Measurements from ENCODE around the gene OSBP2.

OSBP2 gene

DNA sequence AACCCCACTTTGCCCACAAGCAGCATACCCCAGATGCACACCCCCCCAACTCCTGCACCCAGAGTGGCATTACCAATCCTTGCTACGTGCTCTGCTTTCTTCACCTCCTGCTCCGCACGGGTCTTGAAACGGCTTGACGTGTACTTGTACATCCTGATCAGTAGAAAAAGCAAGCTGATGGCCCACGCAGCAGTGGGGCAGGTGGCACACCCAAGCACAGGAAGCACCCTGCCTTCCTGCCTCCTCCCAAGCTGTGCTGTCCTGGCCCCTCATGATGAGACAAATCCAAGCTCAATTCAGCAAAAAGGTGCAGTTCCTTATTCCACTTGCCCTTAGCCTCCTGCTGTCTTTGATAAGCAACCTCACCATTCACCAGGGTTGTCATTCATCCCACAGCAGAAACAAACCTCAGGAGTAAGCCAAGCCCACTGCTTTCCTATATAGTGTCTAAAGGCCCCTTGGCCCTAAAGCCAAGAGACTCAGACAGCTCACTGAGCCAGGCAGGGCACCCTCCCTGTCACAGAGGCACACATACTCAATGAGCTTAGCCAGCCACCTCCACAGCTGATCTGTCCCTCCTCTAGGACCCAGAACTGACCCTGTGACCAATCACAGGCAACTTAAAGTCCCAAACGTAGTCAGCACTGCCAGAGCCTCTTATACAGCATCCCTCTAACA is 246.2 kb downstream of the OSBP2 start:
- H2AFZ ChIP-seq (ENCODE audit: low read length), result no peak overlapping the region
- H3K4ac ChIP-seq (ENCODE audit: low read length), result no peak overlapping the region
- no CpG with 5 or more reads among the region's 7 CpGs for WGBS, 2 donors (ENCODE audit: extremely low coverage in 2 of 2, insufficient read length in 2 of 2, insufficient replicate concordance in 1 of 2)
- no peaks in the 10 kb centered on the region for H3K27me3 ChIP-seq (ENCODE audit: control insufficient read depth in 3 of 3, insufficient read depth in 3 of 3, low read depth in 1 of 3, low read length in 3 of 3)
- H2AK5ac ChIP-seq (ENCODE audit: low read depth, low read length), result no peak overlapping the region
- no peak overlapping the region for H2BK120ac ChIP-seq (ENCODE audit: low read depth, low read length)
- H3K9me3 ChIP-seq (replicated peaks in 1 of 2; ENCODE audit: control insufficient read depth in 2 of 2, insufficient read depth in 1 of 2, low read depth in 1 of 2, low read length in 2 of 2), result no peaks in the 10 kb centered on the region
- H2BK15ac ChIP-seq (ENCODE audit: low read length), result no peak overlapping the region
- DNase-seq (ENCODE audit: low spot score), result no peak
- no peak overlapping the region for H3K27ac ChIP-seq (replicated peaks; ENCODE audit: low read length)
- no peak overlapping the region for H3K4me3 ChIP-seq (ENCODE audit: low read length in 2 of 2)
- H3K23ac ChIP-seq (ENCODE audit: low read depth, low read length, poor library complexity), result no peak overlapping the region
- H3K9ac ChIP-seq (ENCODE audit: low read depth, low read length, poor library complexity), result no peak overlapping the region
- no peak overlapping the region for H2BK12ac ChIP-seq (ENCODE audit: low read length)
- no peak overlapping the region for H3K18ac ChIP-seq (ENCODE audit: low read length)
- H3K79me1 ChIP-seq (ENCODE audit: low read depth, low read length), result no peaks in the 10 kb centered on the region
- peaks cover 69 to 98% of the 10 kb centered on the region in 2 donors for H3K36me3 ChIP-seq (replicated peaks in 1 of 2; ENCODE audit: control insufficient read depth in 2 of 2, insufficient read depth in 2 of 2, low read length in 2 of 2)
- no peaks in the 10 kb centered on the region for H3K4me1 ChIP-seq (ENCODE audit: control insufficient read depth in 2 of 2, insufficient read depth in 1 of 2, low read depth in 1 of 2, low read length in 2 of 2)
- no peak overlapping the region for H4K91ac ChIP-seq (ENCODE audit: low read depth, low read length, poor library complexity)
- H3K14ac ChIP-seq (ENCODE audit: low read length), result no peak overlapping the region
- H2BK5ac ChIP-seq (ENCODE audit: low read length), result no peak overlapping the region
- no peak overlapping the region for H4K8ac ChIP-seq (ENCODE audit: low read depth, low read length)
- no peak overlapping the region for H3K4me2 ChIP-seq (ENCODE audit: insufficient read depth, low read length, poor library complexity, severe bottlenecking)

DNA sequence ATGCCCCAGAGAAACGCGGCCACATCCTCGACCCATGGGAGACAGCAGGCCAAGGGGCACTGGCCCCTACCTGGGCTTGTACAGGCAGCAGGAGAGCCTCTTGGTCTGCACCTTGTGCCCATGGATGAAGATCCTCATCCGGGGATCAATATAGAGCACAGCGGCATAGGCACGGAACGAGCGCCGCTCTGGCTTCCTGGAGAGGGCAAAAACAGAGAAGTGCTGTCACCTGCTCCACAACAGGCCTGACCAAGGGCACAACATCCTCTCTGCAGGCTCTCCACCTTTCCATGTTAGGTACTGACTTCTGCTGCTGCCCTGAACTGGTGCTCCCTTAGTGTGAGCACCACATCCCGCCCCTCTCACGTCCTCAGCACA is 246.7 kb downstream of the OSBP2 start:
- Histone ChIP-seq H2BK12ac (ENCODE audit: low read length) (no peak overlapping the region), H3K9ac (ENCODE audit: low read depth, low read length, poor library complexity) (no peak overlapping the region), H2BK15ac (ENCODE audit: low read length) (no peak overlapping the region), H2BK5ac (ENCODE audit: low read length) (no peak overlapping the region), H3K14ac (ENCODE audit: low read length) (no peak overlapping the region), H3K36me3 (replicated peaks in 1 of 2; ENCODE audit: control insufficient read depth in 2 of 2, insufficient read depth in 2 of 2, low read length in 2 of 2) (peaks cover 70 to 98% of the 10 kb centered on the region in 2 donors), H4K8ac (ENCODE audit: low read depth, low read length) (no peak overlapping the region), H2AK5ac (ENCODE audit: low read depth, low read length) (no peak overlapping the region), H2BK120ac (ENCODE audit: low read depth, low read length) (no peak overlapping the region), H3K4ac (ENCODE audit: low read length) (no peak overlapping the region), H3K23ac (ENCODE audit: low read depth, low read length, poor library complexity) (no peak overlapping the region), H3K9me3 (replicated peaks in 1 of 2; ENCODE audit: control insufficient read depth in 2 of 2, insufficient read depth in 1 of 2, low read depth in 1 of 2, low read length in 2 of 2) (no peaks in the 10 kb centered on the region), H3K27ac (replicated peaks; ENCODE audit: low read length) (no peak overlapping the region), H3K4me3 (ENCODE audit: low read length in 2 of 2) (no peak overlapping the region), H4K91ac (ENCODE audit: low read depth, low read length, poor library complexity) (no peak overlapping the region), H3K4me1 (ENCODE audit: control insufficient read depth in 2 of 2, insufficient read depth in 1 of 2, low read depth in 1 of 2, low read length in 2 of 2) (peaks cover 0 to 4% of the 10 kb centered on the region in 2 donors), H2AFZ (ENCODE audit: low read length) (no peak overlapping the region), H3K79me1 (ENCODE audit: low read depth, low read length) (no peaks in the 10 kb centered on the region), H3K18ac (ENCODE audit: low read length) (no peak overlapping the region), H3K4me2 (ENCODE audit: insufficient read depth, low read length, poor library complexity, severe bottlenecking) (no peak overlapping the region), H3K27me3 (ENCODE audit: control insufficient read depth in 3 of 3, insufficient read depth in 3 of 3, low read depth in 1 of 3, low read length in 3 of 3) (no peaks in the 10 kb centered on the region)
- DNase-seq (ENCODE audit: low spot score), result no peak
- WGBS, 2 donors (ENCODE audit: extremely low coverage in 2 of 2, insufficient read length in 2 of 2, insufficient replicate concordance in 1 of 2), result no CpG with 5 or more reads among the region's 11 CpGs

- Histone ChIP-seq H3K14ac (ENCODE audit: low read length) (no peak overlapping the region), H3K9me3 (replicated peaks in 1 of 2; ENCODE audit: control insufficient read depth in 2 of 2, insufficient read depth in 1 of 2, low read depth in 1 of 2, low read length in 2 of 2) (no peaks in the 10 kb centered on the region), H3K27ac (replicated peaks; ENCODE audit: low read length) (no peak overlapping the region), H3K36me3 (replicated peaks in 1 of 2; ENCODE audit: control insufficient read depth in 2 of 2, insufficient read depth in 2 of 2, low read length in 2 of 2) (peaks cover 56 to 98% of the 10 kb centered on the region in 2 donors), H3K4me2 (ENCODE audit: insufficient read depth, low read length, poor library complexity, severe bottlenecking) (no peak overlapping the region), H2BK12ac (ENCODE audit: low read length) (no peak overlapping the region), H3K4me3 (ENCODE audit: low read length in 2 of 2) (no peak overlapping the region), H3K23ac (ENCODE audit: low read depth, low read length, poor library complexity) (no peak overlapping the region), H2BK120ac (ENCODE audit: low read depth, low read length) (no peak overlapping the region), H3K9ac (ENCODE audit: low read depth, low read length, poor library complexity) (no peak overlapping the region), H3K27me3 (ENCODE audit: control insufficient read depth in 3 of 3, insufficient read depth in 3 of 3, low read depth in 1 of 3, low read length in 3 of 3) (no peaks in the 10 kb centered on the region), H3K79me1 (ENCODE audit: low read depth, low read length) (no peaks in the 10 kb centered on the region), H2AFZ (ENCODE audit: low read length) (no peak overlapping the region), H3K4me1 (ENCODE audit: control insufficient read depth in 2 of 2, insufficient read depth in 1 of 2, low read depth in 1 of 2, low read length in 2 of 2) (peaks cover 6 to 18% of the 10 kb centered on the region in 2 donors), H2BK5ac (ENCODE audit: low read length) (no peak overlapping the region), H3K4ac (ENCODE audit: low read length) (no peak overlapping the region), H3K18ac (ENCODE audit: low read length) (no peak overlapping the region), H4K8ac (ENCODE audit: low read depth, low read length) (no peak overlapping the region), H4K91ac (ENCODE audit: low read depth, low read length, poor library complexity) (no peak overlapping the region), H2BK15ac (ENCODE audit: low read length) (no peak overlapping the region), H2AK5ac (ENCODE audit: low read depth, low read length) (no peak overlapping the region)
- no peak for DNase-seq (ENCODE audit: low spot score)
- no CpG with 5 or more reads among the region's 3 CpGs for WGBS, 2 donors (ENCODE audit: extremely low coverage in 2 of 2, insufficient read length in 2 of 2, insufficient replicate concordance in 1 of 2)
Observed at GRCh38 chr22:30943368-30943767, 248.7 kb downstream of the OSBP2 start.

- no peak overlapping the region for H2BK12ac ChIP-seq (ENCODE audit: low read length)
- DNase-seq (ENCODE audit: low spot score), result no peak
- no peak overlapping the region for H2BK15ac ChIP-seq (ENCODE audit: low read length)
- WGBS, 2 donors (ENCODE audit: extremely low coverage in 2 of 2, insufficient read length in 2 of 2, insufficient replicate concordance in 1 of 2), result no CpG with 5 or more reads among the region's 4 CpGs
- no peak overlapping the region for H2AFZ ChIP-seq (ENCODE audit: low read length)
- H2AK5ac ChIP-seq (ENCODE audit: low read depth, low read length), result no peak overlapping the region
- H3K27ac ChIP-seq (replicated peaks; ENCODE audit: low read length), result no peak overlapping the region
- H3K23ac ChIP-seq (ENCODE audit: low read depth, low read length, poor library complexity), result no peak overlapping the region
- no peak overlapping the region for H4K8ac ChIP-seq (ENCODE audit: low read depth, low read length)
- H4K91ac ChIP-seq (ENCODE audit: low read depth, low read length, poor library complexity), result no peak overlapping the region
- no peaks in the 10 kb centered on the region for H3K27me3 ChIP-seq (ENCODE audit: control insufficient read depth in 3 of 3, insufficient read depth in 3 of 3, low read depth in 1 of 3, low read length in 3 of 3)
- H3K9me3 ChIP-seq (replicated peaks in 1 of 2; ENCODE audit: control insufficient read depth in 2 of 2, insufficient read depth in 1 of 2, low read depth in 1 of 2, low read length in 2 of 2), result no peaks in the 10 kb centered on the region
- no peak overlapping the region for H3K14ac ChIP-seq (ENCODE audit: low read length)
- H2BK120ac ChIP-seq (ENCODE audit: low read depth, low read length), result no peak overlapping the region
- no peak overlapping the region for H2BK5ac ChIP-seq (ENCODE audit: low read length)
- H3K4me1 ChIP-seq (ENCODE audit: control insufficient read depth in 2 of 2, insufficient read depth in 1 of 2, low read depth in 1 of 2, low read length in 2 of 2), result peaks cover 6 to 19% of the 10 kb centered on the region in 2 donors
- H3K4me2 ChIP-seq (ENCODE audit: insufficient read depth, low read length, poor library complexity, severe bottlenecking), result no peak overlapping the region
- H3K18ac ChIP-seq (ENCODE audit: low read length), result no peak overlapping the region
- no peak overlapping the region for H3K4ac ChIP-seq (ENCODE audit: low read length)
- H3K9ac ChIP-seq (ENCODE audit: low read depth, low read length, poor library complexity), result no peak overlapping the region
- H3K79me1 ChIP-seq (ENCODE audit: low read depth, low read length), result no peaks in the 10 kb centered on the region
- H3K4me3 ChIP-seq (ENCODE audit: low read length in 2 of 2), result no peak overlapping the region
- peaks cover 58 to 100% of the 10 kb centered on the region in 2 donors for H3K36me3 ChIP-seq (replicated peaks in 1 of 2; ENCODE audit: control insufficient read depth in 2 of 2, insufficient read depth in 2 of 2, low read length in 2 of 2)
Observed at GRCh38 chr22:30944986-30945385, 250.3 kb downstream of the OSBP2 start.

Measured in neuronal stem cell (in vitro differentiated cells).